Right ventricle myocardium superior (tissue), 1 donor: Measurements from ENCODE around the gene SRPRB. TPM values are rescaled to one million over a fixed set of nuclear protein-coding genes. Genes with fewer than 3 reads are reported as not detected.

Experiments used
- ATAC-seq: fragments of 200-7000 bp; cut with Tn5 transposase; one replicate; pipeline ENCODE4 v1.9.1; 2020; ENCODE audit warnings: mild to moderate bottlenecking; ENCODE audit not compliant: poor library complexity
- DNase-seq: peaks from one replicate; pipeline ENCODE4 v3.0.0-alpha.2; 2020
- intact Hi-C: fragments of 100-400 bp; cut with DNase I; formaldehyde crosslinking; loops from one replicate; pipeline ENCODE4 v1.11.2; 2022
- total RNA-seq: library from RNA; stranded (reverse); fragmentation: NEBNext Ultra II Directional; extraction: Animal tissue kit (Norgen Biotek cat#: 25700); gene quantifications from one replicate; pipeline ENCODE4 v1.2.1, GENCODE V29; 2021
- donor health status: DM: no; HTN: yes; CAD: no; lungs with severe emphysema.

The SRPRB gene
- total RNA-seq, 1 donor from 2014 or later = 26.4 TPM

GRCh38 chr3:133836497-133837158, 31.0 kb downstream of the SRPRB start:
- no peak for DNase-seq
- intact Hi-C loops = no loop called here
- ATAC-seq = no peak

GRCh38 chr3:133837487-133838295, 32.1 kb downstream of the SRPRB start:
- DNase-seq (no peak), ATAC-seq (no peak)
- intact Hi-C loops = no loop called here

DNA sequence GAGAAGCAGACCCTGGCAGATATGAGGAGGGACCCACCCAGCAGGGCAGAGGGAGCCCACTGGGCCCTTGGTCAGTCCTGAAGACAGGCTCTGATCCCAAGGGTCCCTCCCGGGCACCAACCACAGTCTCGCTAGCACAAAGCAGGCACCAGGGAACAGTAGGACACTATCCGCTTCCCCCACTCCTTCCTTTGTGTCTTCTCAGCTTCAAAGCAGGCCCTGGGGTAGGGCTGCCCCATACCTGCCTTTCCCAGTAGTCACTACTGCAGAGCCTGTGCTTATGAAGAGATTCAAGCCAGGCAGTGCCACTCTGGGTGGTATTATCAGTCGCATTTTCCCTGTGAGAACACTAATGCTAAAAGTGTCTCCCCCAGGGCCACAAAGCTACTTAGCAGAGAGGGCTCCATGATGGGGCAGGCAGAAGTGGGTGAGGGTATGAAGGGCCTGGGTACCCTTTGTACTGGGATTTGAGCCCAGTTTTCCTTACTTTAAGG, 32.7 kb downstream of the SRPRB start:
- DNase-seq (no peak), ATAC-seq (no peak)
- intact Hi-C loops = no loop called here

GRCh38 chr3:133838916-133839800, 33.5 kb downstream of the SRPRB start:
- no peak for ATAC-seq
- no peak for DNase-seq
- intact Hi-C loops = no loop called here

DNA sequence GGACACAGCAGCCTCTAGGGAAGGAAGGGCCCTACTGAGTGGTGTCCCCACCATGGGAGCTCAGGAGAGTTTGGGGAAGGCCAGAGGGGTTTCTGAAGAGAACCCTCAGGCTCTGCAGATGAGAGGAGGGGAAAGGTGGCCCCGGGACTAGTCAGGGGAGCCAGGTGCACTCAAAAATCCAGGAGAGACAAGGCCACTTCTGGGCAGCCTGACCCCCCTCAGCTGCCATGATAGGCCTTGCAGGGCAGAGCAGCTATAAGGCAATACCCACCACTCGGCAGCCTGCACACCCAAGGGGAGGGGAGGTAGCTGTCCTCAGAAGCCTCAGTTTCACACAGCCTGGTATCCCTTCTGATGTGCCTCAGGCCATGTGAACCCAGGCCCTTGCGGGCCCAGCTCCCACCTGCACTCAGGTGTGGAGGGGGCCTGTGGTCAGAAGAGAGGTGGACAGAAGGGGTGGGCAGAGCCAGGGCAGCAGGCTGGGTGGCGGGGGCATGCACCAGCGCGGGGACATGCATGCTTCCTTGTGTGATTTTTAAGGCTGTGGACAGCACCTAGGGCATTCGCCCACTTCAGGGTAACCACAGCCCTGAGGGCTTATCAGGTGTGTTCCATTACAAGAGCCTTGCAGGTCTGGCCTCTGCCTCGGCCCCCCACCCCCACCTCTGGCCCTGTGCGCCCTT, 34.6 kb downstream of the SRPRB start:
- no peak for DNase-seq
- ATAC-seq = no peak
- intact Hi-C loops = no loop called here

DNA sequence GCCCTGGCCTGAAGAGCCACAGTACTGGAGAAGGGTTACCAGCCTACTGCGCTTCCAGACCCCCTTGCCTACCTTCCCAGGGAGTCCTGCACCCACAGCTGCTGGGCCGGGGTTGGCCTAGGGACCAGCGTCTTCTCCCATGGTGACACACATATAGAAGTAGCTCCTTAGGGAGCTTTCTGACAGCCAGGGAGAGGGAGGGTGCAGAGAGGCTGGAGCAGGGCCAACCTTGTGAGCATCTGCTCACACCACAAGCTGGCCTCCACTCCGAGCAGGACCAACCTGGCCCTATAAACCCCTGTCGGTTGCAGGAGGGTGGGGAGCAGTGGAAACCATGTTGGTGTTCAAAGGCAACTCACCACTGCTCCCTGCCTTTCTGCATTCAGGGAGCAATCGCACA, 35.2 kb downstream of the SRPRB start:
- intact Hi-C loops = no loop called here
- no peak for DNase-seq
- ATAC-seq = no peak

GRCh38 chr3:133841196-133841595, 35.6 kb downstream of the SRPRB start:
- intact Hi-C loops = no loop called here
- DNase-seq (no peak), ATAC-seq (no peak)

- intact Hi-C loops = no loop called here
- ATAC-seq = no peak
- DNase-seq = no peak
Observed at GRCh38 chr3:133842158-133842557, 36.5 kb downstream of the SRPRB start.

GRCh38 chr3:133843634-133844033, 38.0 kb downstream of the SRPRB start:
- intact Hi-C loops = no loop called here
- DNase-seq = no peak
- peak; percentile 69 for ATAC-seq

DNA sequence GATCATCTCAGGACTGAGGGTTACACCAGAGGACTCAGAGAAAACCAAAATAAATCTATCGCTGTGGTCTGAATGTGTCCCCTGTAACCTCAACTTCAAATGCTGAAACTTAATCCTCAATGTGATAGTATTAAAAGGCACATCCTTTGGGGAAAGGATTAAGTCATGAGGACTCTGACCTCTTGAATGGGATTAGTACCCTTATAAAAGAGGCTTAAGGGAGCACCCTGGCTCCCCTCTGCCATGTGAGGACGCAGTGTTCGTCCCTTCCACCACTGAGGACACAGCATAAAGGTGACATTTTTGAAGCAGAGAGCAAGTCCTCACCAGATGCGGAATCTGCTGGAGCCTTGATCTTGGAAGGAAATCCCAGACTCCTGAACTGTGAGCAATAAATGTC, 39.5 kb downstream of the SRPRB start:
- DNase-seq (no peak), ATAC-seq (no peak)
- intact Hi-C loops = no loop called here

- DNase-seq (no peak), ATAC-seq (no peak)
- intact Hi-C loops = no loop called here
Observed at GRCh38 chr3:133849346-133849745, 43.7 kb downstream of the SRPRB start.

DNA sequence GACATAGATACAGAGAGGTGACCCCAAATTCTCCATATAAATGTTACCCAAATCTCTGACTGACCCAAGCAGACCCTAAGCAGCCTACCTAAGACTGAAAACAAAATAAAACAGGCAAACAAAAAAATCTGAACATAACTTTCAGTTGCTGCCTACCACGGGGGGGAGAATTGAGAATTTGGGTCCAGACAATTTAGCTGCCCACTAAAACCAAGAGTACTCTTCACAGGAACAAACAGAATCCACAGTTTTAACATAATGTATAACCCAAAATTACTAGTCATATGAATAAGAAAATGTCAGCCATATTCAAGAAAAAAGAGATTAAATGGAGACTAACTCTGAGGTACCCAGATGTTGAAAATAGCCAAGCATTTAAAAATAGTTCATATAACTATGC, 44.4 kb downstream of the SRPRB start:
- ATAC-seq (no peak), DNase-seq (no peak)
- intact Hi-C loops = no loop called here

DNA sequence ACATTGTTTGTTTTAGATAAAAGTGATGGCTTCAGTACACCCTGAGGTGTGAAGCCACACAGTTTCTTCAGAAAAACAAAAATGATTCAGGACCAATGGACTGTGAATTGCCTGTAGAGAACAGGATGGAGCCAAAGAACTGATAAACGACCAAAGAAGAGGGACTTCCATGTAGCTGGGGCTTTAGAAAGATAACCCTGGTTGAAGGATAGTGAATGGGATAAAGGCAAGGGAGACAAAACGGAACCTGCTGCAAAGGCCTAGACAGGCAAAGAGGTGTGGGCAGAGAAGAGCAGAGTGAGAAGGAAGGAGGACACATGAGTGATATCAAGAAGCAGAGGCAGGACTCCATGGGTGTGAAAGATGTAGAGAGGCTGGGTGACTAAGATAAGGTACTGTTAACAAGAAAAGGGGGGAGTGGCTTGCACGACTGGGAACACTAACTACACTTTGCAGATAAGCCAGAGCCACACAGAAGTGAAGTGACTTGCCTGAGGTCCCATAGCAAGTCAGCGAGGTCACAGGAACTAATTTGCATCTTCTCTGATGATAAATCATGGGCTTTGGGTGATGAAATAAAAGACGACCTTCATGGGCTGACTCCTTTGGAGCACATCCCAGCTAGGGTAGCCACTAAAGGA, 45.8 kb downstream of the SRPRB start:
- DNase-seq = no peak
- ATAC-seq = no peak
- intact Hi-C loops = no loop called here

- no peak for DNase-seq
- no peak for ATAC-seq
- intact Hi-C loops = no loop called here
Observed at GRCh38 chr3:133851931-133852330, 46.3 kb downstream of the SRPRB start.

- peak; percentile 63 for ATAC-seq
- intact Hi-C loops = no loop called here
- DNase-seq = no peak
Observed at GRCh38 chr3:133853063-133853924, 47.7 kb downstream of the SRPRB start.

DNA sequence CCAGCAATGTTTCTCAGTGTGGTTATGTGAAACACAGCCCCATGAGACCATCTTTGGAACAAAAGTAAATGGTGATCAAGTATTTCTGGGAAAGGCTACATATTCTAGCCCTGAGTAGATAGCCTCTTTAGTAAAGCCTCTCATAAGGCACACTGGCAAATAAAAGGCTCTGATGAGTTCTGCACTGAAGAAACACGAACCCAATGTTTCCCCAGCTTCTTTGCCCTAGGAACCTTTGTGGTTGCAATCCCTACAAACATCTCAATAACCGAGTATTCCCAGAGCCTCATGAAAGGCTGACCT, 48.3 kb downstream of the SRPRB start:
- ATAC-seq = no peak
- intact Hi-C loops = no loop called here
- no peak for DNase-seq

- DNase-seq (no peak), ATAC-seq (peak; percentile 52)
- intact Hi-C loops = no loop called here
Observed at GRCh38 chr3:133854264-133855001, 48.8 kb downstream of the SRPRB start.
